Stomach (tissue), 4 donors: ENCODE results near the gene THSD4.

Experiments
- POLR2A ChIP-seq, 4 donors: fragments of 450-650 bp; IDR thresholded peaks; one replicate each; pipeline ENCODE4 v1.6.1; 2016; ENCODE audit warnings: antibody characterized with exemption in 4 of 4, control low read depth in 2 of 4, mild to moderate bottlenecking in 1 of 4, moderate library complexity in 1 of 4
- POLR2AphosphoS5 ChIP-seq, 3 donors: sonication (generic); formaldehyde crosslinking; IDR thresholded peaks; one replicate each; pipeline ENCODE4 v1.6.1; 2016; ENCODE audit warnings: antibody characterized with exemption in 3 of 3

- TF ChIP-seq POLR2AphosphoS5 (IDR thresholded peaks at IDR 0.05) (no peak), POLR2A (IDR thresholded peaks at IDR 0.05) (no peak)
Measured at GRCh38 chr15:71249986-71250385, 134.7 kb downstream of the THSD4 start.
